NCI-H1694 (cell line): ENCODE measurements around the gene PGLYRP4.

Experiments used
- DNase-seq: peaks from one replicate; lab custom pipeline; 2025; lab: John Stamatoyannopoulos, UW

Gene PGLYRP4, protein sequence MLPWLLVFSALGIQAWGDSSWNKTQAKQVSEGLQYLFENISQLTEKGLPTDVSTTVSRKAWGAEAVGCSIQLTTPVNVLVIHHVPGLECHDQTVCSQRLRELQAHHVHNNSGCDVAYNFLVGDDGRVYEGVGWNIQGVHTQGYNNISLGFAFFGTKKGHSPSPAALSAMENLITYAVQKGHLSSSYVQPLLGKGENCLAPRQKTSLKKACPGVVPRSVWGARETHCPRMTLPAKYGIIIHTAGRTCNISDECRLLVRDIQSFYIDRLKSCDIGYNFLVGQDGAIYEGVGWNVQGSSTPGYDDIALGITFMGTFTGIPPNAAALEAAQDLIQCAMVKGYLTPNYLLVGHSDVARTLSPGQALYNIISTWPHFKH

DNA sequence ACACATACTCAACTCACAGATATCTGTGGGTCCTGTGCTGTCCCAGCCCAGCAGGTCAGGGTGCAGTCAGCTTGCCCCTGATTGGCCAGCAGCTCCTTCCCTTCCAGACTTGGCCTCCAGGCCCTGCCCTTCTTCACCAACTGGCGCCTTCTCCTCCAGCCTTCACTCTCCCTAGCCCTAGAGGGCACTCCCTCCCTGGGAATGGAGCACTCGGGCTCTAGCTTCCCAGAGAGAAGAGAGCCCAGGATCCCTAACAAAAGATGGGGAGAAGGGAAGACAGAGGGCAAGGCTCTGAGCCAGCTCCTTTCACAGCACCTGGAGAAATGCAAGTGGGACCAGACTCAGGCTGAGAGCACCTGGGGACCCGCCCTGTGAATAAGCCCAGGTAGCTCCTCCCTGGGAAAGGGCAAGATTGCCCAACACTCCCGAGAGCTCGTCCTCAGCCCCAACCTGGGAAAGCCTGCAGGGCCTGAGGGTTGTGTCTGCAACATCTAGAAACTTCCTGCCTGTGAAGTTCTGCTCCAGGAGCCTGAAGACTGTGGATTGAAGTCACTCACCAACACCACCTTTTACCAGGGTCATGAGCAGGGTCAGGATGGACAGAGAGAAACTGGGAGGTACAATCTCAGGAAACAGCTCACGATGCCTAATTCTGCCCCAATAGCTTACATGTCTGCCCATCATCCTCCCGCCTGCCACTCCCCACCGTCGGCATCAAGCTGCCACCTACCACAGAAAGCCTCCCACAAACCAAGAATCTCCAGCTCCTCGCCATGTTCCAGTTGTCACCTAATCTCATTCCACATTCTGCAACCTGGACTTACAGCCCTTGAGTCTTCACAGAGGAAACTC, at the start of gene PGLYRP4:
TSS of gene PGLYRP4 (minus strand) at position 331 of the 852 bp plus-strand sequence. CDS start 909 bp downstream, outside the sequence.
- no peak for DNase-seq

DNA sequence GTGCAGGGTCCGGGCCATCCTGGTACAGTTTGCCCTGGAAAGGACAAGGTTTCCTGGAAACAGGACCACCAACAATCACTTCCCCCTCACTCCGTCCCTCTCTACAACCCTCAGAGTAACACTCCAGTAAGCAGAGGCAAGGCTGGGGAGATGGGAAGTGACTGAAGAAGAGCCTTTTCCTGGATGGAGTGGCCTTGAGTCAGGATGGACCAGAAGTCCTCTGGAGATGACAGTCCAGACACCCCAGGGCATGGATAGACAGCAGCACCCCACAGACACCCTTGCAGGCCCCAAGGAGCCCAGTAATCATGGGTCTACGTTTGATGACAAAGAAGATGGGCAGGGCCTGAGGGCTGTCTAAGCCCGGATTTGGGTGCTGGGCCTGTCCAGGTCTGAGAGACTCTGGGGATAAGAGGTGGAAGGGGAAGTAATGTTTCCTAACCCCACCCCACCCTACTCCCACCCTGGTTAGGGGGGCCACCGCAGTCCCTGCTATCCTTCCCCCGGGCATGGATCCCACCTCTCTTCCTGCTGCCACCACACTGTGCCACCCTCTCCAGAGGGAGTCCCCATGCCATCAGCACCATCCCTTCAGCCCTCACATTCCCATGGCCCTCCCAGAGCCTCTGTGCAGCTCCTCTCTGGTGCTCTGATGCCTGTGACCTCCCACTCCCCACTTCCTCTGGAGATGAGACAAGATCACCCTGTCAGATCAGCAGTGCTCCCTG, 49.4 kb upstream of the PGLYRP4 start:
- DNase-seq = no peak

DNA sequence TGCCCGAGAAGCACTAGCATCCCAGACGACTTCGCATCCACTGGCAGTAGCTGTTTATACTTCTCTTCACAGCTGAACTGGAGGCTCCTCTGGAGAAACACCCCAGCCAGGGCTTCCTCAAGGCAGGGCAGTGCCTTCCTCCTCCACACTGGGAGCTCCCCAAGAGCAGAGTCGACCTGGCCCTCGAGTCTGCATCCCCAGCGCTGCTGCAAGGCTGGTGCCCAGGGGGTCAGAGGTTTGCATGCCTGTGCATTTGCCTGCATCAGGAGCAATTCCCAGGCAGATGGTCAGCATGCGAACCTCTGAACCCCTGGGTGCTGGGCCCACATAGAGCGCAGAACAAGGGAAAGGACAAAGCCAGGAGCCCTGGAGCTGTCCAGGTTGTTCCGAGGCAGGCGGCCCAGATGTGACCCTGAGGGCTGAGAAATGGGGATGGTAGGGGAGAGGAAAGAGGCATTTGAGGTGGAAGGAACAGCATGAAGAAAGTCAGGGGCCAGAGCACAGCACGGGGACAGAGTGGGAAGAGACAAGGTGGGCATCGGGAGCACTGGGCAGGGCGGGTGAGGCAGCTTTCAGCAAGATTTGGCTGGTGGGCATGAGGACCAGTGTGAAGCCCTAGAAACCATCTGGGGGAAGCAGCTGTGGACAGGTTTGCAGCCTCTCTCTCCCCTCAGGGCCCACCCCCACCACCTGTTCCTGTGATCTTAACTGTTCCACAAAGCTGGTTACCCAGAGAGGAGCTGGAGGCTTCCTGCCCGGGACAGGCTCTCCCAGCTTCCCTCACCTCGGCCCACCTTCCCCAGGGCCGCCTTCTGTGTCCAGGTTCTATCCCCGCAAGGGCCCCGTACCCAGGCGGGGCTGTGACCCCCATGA, 48.6 kb upstream of the PGLYRP4 start:
- peak; percentile 94 for DNase-seq

DNA sequence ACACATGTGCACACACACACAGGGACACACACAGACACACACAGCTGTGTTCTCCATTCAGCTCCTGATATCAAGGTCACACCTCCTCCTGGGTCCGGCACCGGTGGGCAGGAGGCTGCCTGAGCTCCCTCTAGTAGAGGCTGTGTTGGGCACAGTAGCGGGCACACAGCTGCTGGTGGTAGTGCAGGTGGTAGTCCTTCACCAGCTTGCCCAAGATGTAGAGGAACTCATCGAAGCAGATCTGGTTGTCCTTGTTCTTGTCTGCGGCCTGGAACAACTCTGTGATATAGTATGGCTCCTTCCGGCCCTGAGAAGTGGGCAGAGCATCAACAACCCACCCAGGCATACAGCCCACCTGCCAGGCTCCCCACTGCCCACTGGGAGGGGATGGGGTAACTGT, 47.8 kb upstream of the PGLYRP4 start:
- DNase-seq = no peak

DNA sequence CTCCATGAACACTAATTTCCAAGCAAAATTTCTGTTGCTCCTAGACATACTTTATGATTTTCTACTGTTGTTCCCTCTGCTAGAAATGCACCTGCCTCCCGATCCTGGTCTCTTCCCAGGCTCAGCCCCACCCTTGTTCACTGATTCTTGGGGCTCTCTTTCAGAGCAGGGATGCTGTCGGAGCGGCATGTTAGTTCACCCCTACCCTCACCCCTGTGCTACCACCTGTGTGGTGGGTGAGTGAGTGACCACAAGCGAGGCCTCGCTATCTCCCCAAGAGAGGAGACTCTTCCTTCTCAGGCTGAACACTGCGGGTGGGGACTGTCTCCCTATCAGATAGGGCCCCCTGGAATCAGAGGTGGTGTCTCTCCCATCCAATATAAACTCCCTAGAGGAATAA, 47.1 kb upstream of the PGLYRP4 start:
- no peak for DNase-seq

DNA sequence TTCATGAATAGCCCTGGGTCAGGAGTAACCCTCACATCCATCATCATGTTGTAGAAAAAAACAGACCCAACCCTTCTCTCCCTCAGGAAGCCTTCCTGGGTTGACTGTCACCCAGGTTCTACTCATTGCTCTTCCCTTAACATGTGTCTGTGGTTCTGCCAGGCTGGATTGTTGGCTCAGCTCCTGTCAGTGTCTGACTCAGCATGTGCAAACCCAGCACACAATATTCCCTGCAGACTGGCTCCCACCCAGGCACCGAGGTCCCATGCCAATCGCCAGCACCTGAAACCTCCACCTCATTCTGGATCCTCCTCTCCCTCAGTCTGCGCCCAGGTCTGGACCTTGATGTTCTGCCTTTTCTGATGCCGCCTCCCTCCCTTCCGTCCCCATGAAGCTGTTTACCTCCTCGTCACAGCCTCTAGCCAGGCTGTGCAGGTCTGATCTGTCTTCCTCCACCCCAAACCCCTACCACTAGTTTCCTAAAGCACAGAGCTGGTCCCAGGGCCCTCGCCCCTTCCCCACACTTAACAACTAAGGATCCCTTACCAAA, 46.6 kb upstream of the PGLYRP4 start:
- peak; percentile 37 for DNase-seq

DNA sequence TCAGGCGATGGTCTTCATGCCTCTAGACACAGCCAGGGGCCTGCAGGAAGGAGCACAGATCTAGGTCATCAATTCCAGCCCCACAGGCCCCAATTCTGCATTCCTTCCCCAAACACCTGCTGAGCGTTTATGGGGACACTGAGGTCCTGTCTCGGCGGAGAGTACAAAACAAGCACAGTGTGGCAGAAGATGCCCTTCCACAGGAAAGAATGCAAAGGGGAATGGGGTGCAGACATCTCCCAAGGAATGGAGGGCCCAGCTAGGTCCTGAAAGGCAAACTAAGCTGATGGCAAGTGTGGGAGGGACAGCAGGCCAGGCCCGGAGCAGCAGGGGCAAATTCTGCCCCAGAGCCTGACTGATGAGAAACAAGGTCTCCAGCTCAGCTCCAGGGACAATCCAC, 45.8 kb upstream of the PGLYRP4 start:
- no peak for DNase-seq

DNA sequence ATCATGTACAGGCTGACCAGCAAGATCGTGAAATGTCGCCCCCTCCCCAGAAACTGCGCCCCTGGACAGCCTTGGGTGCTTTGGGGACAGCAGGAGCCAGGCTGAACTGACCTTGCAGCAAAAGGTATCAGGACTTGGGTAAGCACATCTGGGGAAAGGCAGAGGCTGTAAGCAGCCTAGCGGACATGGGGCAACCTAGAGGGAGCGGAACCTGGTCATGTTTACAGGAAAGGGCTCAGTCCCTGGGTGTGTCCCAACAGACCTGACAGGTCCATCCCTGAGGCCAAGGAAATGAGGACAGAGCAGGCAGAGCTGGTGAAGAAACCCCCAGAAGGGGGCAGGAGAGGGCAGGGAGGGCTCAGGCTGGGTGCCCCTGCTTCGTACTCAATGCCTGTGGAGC, 45.3 kb upstream of the PGLYRP4 start:
- no peak for DNase-seq

DNA sequence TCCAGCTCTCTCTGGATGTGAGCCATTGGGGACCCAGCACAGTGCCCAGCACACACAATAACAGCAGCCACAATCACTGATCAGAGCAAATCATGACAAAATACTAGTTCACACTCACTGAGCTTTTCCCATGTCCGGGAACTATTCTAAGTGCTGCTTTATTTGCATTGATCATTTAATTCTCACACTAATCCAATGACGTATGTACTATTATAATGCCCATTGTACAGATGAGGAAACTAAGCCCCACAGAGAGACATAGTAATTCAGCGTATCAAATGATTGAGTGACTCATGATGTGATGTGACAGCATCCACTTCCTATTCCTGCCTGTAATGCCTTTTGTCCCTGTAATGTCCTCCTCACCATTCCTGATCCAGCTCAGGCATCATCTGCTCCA, 44.2 kb upstream of the PGLYRP4 start:
- DNase-seq = no peak

DNA sequence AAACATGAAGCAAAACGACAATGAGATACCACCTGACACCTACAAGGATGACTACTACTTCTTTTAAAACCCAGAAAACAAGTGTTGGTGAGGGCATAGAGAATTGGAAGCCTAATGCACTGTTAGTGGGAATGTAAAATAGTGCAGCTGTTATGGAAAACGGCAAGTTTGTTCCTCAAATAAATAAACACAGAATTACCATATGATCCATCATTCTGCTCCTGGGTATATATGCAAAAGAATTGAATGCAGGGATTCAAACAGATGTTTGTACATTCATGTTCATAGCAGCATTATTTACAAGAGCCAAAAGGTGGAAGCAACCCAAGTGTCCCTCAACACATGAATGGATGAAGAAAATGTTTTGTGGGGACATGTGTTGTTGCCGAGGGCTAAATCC, 43.6 kb upstream of the PGLYRP4 start:
- no peak for DNase-seq

DNA sequence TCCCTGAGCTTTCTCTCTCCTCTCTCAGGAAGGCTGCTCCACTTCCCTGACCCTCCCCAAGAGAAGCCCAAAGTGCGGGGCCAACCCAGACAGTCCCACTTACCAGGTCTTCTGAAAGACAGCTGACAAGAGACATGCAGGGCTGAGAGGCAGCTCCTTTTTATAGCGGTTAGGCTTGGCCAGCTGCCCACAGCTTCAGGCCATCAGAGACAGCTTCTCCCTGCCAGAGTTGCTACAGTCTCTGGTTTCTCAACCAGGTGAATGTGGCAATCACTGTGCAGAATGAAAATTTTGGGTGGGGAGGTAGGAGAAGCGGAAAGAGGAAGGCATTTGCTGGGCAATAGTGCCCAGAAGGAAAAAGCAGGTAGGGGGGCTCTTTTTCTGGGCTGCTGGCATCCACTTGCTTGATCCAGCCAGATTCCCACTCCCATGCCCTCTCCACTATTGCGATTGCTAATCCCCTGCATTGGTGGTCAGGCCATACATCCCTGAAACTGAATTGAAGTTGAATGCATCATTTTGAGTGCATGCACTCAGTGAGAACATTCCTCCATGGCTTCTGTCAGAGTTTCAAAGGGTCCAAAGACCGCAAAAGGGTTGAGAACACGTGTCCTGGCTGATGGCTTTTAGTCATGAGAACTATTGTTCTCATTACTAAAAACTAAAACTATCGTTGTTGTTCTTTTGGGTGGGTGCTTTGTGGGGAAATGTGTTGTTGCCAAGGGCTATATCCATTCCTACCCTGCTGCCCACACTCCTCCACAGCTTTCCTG, 42.5 kb upstream of the PGLYRP4 start, which contains the start of gene S100A8:
TSS of gene S100A8 (minus strand) at position 136 of the 773 bp plus-strand sequence. CDS start 538 bp downstream, outside the sequence.
- DNase-seq = peak; percentile 53

DNA sequence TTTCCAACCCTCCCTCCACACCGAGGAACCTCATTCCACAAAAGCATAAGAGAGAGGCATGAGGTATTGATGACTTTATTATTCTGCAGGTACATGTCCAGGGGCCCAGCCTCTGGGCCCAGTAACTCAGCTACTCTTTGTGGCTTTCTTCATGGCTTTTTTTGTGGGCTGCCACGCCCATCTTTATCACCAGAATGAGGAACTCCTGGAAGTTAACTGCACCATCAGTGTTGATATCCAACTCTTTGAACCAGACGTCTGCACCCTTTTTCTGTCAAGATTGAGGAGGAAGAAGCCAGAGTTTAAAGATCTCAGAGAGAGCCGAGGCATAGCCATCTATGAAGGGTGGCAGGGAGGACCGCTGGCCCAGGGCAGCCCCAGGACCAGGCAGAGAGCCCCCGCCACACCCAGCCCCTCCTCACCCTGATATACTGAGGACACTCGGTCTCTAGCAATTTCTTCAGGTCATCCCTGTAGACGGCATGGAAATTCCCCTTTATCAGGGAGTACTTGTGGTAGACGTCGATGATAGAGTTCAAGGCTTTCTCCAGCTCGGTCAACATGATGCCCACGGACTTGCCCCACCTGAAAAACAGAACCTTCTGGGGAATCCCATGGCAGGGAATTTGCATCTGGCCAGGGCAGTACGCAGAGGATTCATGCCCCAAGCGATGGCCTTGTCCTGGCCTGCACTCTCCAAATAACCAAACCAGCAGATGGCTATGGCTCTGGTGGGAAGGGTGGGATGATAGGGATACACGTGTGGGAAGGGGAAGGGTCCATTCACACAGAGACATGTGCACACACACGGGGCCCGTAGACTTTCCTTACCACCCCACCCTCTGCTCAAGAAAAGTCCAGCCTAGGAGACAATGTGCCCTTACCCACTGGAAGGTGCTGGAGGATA, 41.6 kb upstream of the PGLYRP4 start:
- DNase-seq = no peak

DNA sequence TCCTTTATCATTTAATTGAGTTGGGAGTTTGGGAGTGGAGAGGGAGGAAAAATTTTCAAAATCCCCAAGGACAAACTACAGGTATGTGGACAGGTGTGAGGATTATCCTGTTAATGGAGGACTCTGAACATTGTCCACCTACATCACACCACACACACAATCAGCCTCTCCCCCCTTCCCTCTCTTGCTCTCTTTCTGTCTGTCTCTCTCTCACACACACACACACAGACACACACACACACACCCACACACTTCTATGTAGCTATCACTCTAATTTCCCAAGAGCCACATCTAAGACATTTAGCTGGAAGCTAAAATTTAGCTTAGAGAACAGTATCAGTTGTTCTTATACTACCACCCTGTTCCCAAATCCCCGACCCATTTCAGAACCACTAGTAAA, 40.8 kb upstream of the PGLYRP4 start:
- no peak for DNase-seq

DNA sequence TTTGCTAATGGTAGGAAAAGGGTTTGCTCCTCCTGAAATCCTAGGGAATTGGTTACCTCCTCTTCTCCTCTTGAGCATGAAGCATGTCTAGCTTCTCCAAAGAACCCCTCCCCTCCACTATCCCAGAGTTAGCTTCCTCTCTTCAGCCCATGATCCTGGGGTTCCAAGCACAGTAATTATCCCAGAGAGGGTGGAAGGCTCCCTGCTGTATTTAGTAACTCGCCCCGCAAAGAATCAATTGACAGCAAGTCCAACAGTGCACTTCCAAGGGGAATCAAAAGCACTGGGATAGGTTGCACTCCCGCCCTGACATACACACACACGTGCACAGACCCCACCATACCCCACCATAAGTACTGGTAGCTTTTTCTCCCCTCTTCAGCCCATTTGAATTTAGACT, 39.1 kb upstream of the PGLYRP4 start:
- DNase-seq = no peak

DNA sequence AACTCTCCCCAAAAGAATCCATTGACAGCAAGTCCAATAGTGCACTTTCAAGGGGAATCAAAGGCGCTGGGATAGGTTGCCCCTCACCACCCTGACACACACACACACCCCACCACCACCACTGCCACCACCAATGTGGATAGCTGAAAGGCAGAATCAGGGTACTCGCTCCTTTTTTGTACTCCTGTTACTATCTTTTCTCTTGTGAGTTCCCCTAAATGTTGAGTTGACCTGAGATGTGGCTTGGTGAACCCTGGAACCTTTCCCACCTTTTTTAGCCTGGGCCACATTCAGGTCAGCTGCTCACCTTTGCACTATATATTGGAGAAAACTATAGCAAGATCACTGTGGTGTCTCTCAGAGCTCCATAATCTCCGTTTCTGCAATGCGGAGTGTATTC, 38.4 kb upstream of the PGLYRP4 start:
- DNase-seq = no peak

DNA sequence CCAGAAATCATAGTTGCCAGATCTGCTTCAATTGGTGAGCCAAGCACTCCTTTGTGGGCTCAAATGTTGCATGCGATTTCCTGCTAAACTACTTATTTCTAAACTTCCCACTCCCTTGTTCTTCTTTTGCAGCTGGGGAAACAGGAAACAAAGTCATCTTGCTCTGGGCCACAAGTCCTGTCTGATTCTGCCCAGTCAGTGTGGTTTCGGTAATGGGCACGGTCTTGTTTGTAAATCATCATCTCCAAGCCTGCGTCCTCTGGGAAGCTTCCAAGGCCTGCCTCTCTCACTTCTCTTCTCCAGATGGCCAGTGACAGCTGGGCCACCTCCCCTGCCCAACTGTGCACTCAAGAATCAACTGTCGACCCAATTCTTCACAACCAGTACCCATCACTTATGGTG, 37.9 kb upstream of the PGLYRP4 start:
- DNase-seq = peak; percentile 80

DNA sequence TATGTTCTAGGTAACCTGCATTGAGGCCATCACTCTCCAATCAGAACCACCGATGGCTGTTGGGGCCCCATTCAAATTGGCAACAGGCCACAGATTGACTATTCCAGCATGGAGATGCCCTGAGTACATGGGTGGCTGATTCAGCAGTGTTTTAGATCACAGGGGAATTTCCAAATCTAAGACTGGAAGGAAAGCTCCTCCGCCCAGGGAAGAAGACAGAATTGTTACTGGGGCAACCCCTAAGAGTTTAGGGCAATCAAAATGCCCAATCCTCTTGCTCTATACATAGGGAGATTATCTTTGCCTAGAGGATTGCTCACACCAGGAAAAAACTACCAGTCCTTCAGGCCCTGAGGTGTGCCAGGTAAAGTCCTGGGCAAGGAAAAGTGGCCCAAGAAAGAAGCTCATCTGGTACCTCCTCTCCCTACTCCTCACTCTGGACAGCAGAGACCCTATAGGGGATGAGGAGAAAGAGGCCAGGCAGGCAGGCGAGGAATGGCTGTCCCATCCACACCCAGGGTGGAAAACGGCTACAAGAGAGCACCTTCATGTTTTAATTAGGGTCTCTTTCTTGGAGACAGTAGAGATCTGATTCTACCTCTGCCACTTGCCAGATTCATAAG, 36.4 kb upstream of the PGLYRP4 start:
- DNase-seq = no peak

DNA sequence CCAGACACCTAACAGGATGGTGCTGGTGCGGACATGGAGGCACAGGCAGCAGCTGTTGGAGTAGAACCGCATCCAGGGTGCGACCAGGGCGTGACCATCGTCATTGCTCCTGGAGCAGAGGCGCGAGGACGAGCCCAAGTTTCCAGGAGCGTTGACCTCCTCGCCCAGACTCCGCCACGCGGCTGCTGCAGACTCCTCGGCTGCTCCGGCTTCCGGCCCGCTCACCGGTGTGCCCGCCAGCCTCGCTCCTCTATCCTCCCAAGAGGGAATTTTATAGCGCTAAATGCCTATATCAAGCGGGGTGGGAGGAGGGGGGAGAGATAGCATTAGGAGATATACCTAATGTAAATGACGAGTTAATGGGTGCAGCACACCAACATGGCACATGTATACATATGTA, 32.1 kb upstream of the PGLYRP4 start:
- no peak for DNase-seq

DNA sequence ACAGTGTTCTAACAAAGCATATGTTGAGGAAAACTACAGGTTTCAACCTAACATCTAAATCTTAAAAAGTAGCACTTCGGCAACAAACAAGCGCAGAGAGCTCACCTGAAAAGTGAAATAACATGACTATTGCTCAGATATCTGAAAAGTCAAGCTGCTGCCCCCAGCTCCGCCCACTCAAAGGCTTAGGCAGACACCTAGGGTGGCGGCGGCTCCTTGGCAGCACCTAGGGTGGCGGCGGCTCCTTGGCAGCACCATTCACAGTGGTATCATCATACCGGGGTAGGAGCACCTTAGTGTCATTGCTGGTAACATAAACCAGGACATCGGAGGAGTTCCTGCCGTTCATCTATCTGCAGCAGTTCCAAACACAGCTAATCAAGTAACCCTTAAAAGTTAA, 30.9 kb upstream of the PGLYRP4 start:
- DNase-seq = no peak
